ENCODE results near the gene PRMT2. TPM values are rescaled to one million over a fixed set of nuclear protein-coding genes. Genes with fewer than 3 reads are reported as not detected.

Gene PRMT2
- total and polyA plus RNA-seq, 11 donors: 27.3 to 74.8 (median 53.1) TPM

DNA sequence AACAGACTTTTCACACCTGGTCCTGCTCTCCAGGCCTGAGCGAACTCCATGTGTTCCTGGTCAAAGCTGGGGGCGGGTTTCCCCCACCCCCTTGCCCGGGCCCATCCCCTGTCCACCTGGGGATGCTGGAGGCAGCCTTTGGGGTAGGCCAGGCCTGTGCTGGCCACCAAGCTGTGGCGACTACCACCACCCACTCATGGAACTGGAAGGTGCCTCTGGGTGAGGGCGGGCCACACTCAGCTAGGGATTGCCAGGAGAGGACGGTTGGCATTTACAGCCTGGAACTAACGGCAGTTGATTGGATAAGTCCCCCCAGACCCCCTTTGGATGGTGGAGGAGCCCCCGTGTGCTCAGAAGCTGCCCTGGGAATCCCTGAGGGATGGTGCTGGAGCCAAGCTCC is 38.4 kb upstream of the PRMT2 start:
- peaks cover 0 to 22% (median 13%) of the 10 kb centered on the region in 12 donors for H3K4me1 ChIP-seq
- no peak for DNase-seq
- no peaks in the 10 kb centered on the region for H3K36me3 ChIP-seq
- H3K4me3 ChIP-seq: no peak overlapping the region
- 88 to 100% (median 94%) methylated on average over 6 to 8 of the region's 8 CpGs for WGBS, 4 donors
- intact Hi-C loops (cut with DNase I): no loop called here
- H3K9me3 ChIP-seq: peaks cover 0 to 17% (median 8%) of the 10 kb centered on the region in 12 donors
- no peak for ATAC-seq
- no peaks in the 10 kb centered on the region for H3K27me3 ChIP-seq
- H3K27ac ChIP-seq: no peak overlapping the region
- TF ChIP-seq POLR2A (IDR thresholded peaks at IDR 0.05): no peak
- TF ChIP-seq, protein P1, sequence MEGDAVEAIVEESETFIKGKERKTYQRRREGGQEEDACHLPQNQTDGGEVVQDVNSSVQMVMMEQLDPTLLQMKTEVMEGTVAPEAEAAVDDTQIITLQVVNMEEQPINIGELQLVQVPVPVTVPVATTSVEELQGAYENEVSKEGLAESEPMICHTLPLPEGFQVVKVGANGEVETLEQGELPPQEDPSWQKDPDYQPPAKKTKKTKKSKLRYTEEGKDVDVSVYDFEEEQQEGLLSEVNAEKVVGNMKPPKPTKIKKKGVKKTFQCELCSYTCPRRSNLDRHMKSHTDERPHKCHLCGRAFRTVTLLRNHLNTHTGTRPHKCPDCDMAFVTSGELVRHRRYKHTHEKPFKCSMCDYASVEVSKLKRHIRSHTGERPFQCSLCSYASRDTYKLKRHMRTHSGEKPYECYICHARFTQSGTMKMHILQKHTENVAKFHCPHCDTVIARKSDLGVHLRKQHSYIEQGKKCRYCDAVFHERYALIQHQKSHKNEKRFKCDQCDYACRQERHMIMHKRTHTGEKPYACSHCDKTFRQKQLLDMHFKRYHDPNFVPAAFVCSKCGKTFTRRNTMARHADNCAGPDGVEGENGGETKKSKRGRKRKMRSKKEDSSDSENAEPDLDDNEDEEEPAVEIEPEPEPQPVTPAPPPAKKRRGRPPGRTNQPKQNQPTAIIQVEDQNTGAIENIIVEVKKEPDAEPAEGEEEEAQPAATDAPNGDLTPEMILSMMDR (IDR thresholded peaks at IDR 0.05): no peak

DNA sequence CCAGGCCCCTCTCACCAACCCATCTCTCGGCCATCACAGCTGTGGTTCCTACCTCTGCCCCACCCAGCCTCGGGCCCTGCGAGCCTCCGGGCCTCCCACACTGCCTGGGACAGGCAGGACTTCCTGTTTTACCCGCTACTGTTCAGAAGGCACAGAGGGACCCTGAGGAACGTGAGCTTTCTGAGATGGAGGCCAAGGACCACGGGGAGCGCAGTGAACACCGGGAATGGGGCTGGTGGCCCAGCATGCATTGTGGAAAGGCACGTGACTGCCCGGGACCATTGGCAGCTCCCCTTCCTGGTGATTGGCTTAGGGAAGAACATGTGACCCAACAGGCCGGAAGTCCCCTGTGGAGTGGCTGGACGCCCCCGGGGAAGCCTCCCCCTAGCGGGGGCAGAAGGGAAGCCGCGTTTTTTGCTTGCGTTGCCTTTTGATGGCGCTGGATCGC is 37.6 kb upstream of the PRMT2 start:
- peaks cover 0 to 22% (median 13%) of the 10 kb centered on the region in 12 donors for H3K4me1 ChIP-seq
- peaks cover 0 to 17% (median 8%) of the 10 kb centered on the region in 12 donors for H3K9me3 ChIP-seq
- intact Hi-C loops (cut with DNase I): loop anchor here in 1 of 10 donors (2.0 kb wide), 1 partner anchor 37 kb away; the partner anchor contains the start of gene PRMT2
- peak overlapping the region in 1 of 12 donors; percentile 53 for H3K27ac ChIP-seq
- WGBS, 4 donors: 85 to 88% (median 88%) methylated on average over 18 to 20 of the region's 20 CpGs
- no peaks in the 10 kb centered on the region for H3K27me3 ChIP-seq
- no peak for TF ChIP-seq POLR2A (IDR thresholded peaks at IDR 0.05)
- TF ChIP-seq, protein P1 (IDR thresholded peaks at IDR 0.05): no peak
- no peaks in the 10 kb centered on the region for H3K36me3 ChIP-seq
- H3K4me3 ChIP-seq: no peak overlapping the region
- DNase-seq (no peak), ATAC-seq (no peak)

DNA sequence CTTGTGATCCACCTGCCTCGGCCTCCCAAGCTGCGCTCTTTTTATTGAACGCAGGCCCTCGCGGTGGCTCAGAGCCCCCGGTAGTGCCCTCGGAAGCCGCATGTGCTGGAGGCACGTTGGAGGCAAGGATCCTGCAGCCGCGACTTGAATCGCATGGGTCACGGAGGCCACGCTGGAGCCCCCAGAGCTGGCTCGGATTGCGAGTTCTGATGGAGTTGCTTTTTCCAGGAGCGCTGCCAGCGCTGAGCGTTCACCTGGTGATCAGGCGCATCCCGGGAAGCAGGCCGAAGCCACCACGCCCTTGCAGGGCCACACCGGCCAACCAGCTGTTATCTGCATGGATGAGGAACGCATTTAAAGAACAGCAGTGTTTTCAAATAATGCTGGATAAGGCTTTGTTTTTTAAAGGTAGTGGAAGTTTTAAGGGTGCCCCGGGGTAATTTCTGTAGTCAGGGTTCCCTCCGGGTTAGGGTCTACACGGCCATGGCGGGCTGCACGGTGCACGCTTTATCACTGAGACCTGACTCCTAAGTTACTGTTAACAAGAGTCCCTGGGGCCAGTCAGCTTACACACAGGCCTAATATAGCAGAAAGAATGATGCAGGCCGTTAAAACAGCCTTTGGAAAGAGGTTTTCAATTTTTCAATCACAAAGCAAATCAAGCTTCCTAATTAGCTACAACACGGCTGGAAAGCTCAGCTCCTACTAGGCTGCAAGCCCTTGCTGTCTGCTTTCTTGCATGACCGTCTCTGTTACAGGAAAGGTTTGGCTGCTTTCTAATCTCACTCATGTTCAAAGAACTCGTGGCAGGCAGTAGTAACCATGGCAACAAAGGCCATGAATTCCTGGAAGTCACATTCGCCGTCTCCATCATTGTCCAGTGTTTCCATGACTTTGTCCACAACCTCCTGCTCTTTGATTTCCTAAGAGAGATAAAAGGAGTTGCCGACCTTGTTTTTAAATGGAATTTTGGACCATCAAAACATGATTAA is 36.6 kb upstream of the PRMT2 start:
- Histone ChIP-seq H3K27me3 (no peaks in the 10 kb centered on the region), H3K4me3 (no peak overlapping the region), H3K36me3 (no peaks in the 10 kb centered on the region), H3K9me3 (peaks cover 0 to 13% (median 8%) of the 10 kb centered on the region in 12 donors), H3K27ac (peak overlapping the region in 7 of 12 donors; percentile 3 to 59 (median 29)), H3K4me1 (peaks cover 0 to 22% (median 13%) of the 10 kb centered on the region in 12 donors)
- TF ChIP-seq, protein P1 (IDR thresholded peaks at IDR 0.05): no peak
- no peak for TF ChIP-seq POLR2A (IDR thresholded peaks at IDR 0.05)
- intact Hi-C loops (cut with DNase I): loop anchor here in 1 of 10 donors (2.0 kb wide), 1 partner anchor 36 kb away; the partner anchor contains the start of gene PRMT2
- WGBS, 4 donors: 65 to 73% (median 71%) methylated on average over 35 to 38 of the region's 38 CpGs
- peak; percentile 55 to 87 (median 70) for ATAC-seq
- peak in 4 of 5 donors; percentile 43 to 68 (median 50) for DNase-seq

DNA sequence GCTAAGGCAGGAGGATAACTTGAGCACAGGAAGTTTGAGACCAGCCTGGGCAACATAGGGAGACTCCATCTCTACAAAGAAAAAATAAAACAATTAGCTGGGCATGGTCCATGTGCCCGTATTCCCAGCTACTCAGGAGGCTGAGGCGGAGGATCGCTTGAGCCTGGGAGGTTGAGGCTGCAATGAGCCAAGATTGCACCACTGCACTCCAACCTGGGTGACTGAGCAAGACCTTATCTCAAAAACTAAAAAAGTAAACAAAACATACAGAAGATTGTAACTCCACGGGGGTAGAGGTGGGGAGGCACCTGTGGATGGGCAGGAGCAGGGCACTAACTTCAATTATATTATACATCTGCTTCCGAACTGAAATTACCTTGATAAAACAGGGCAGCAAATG is 35.2 kb upstream of the PRMT2 start:
- DNase-seq: no peak
- intact Hi-C loops (cut with DNase I): no loop called here
- no peak for ATAC-seq
- Histone ChIP-seq H3K27me3 (no peaks in the 10 kb centered on the region), H3K36me3 (no peaks in the 10 kb centered on the region), H3K4me3 (no peak overlapping the region), H3K4me1 (peaks cover 0 to 29% (median 13%) of the 10 kb centered on the region in 12 donors), H3K9me3 (no peaks in the 10 kb centered on the region), H3K27ac (no peak overlapping the region)
- WGBS, 4 donors: 83 to 98% (median 91%) methylated on average over 5 of the region's 5 CpGs
- TF ChIP-seq, protein P1 (IDR thresholded peaks at IDR 0.05): no peak
- TF ChIP-seq POLR2A (IDR thresholded peaks at IDR 0.05): no peak

Data from heart left ventricle (tissue), 16 donors.